ENCODE measurements around the gene ANKRD45.

- TF ChIP-seq CTCF (IDR thresholded peaks at IDR 0.05): no peak
- no peak for TF ChIP-seq POLR2A (IDR thresholded peaks at IDR 0.05)
- TF ChIP-seq EP300 (IDR thresholded peaks at IDR 0.05): no peak
Measured at GRCh38 chr1:173570370-173571007, 99.2 kb downstream of the ANKRD45 start.
